ENCODE measurements around the gene FAM124A. TPM values are rescaled to one million over a fixed set of nuclear protein-coding genes. Genes with fewer than 3 reads are reported as not detected.

FAM124A gene
- total and polyA plus RNA-seq, 2 donors (not counting 3 experiments of a cell fraction or from before 2014, with no cell fraction given) = 3.8 to 9.9 TPM

- Histone ChIP-seq H4K20me1 (replicated peaks; ENCODE audit: control insufficient read depth, extremely low read depth, insufficient read depth, low read length) (no peaks in the 10 kb centered on the region), H3K27me3 (ENCODE audit: control insufficient read depth in 2 of 2, insufficient read depth in 2 of 2, low read length in 2 of 2) (no peaks in the 10 kb centered on the region), H3K36me3 (ENCODE audit: control insufficient read depth in 2 of 2, extremely low read depth in 1 of 2, insufficient read depth in 2 of 2, low read length in 2 of 2) (peaks cover 0 to 3% of the 10 kb centered on the region in 2 experiments), H3K9me3 (replicated peaks; ENCODE audit: control insufficient read depth, insufficient read depth, low read length) (no peaks in the 10 kb centered on the region), H2AFZ (ENCODE audit: low read depth, low read length) (no peak overlapping the region), H3K4me2 (ENCODE audit: insufficient read depth, low read length) (no peak overlapping the region), H3K79me2 (ENCODE audit: control insufficient read depth, insufficient read depth, low read length) (no peaks in the 10 kb centered on the region), H3K27ac (ENCODE audit: insufficient read depth, low read depth, low read length) (no peak overlapping the region), H3K4me1 (ENCODE audit: control insufficient read depth, extremely low read depth, insufficient read depth, low read length) (peaks cover 10% of the 10 kb centered on the region), H3K4me3 (replicated peaks in 1 of 3; ENCODE audit: insufficient read depth in 1 of 3, low read depth in 1 of 3, low read length in 3 of 3) (no peak overlapping the region), H3K9me1 (replicated peaks; ENCODE audit: control insufficient read depth, extremely low read depth, insufficient read depth, low read length) (no peaks in the 10 kb centered on the region), H3K9ac (replicated peaks; ENCODE audit: extremely low read depth, insufficient read depth, low read length) (no peak overlapping the region)
- TF ChIP-seq GATA2 (IDR thresholded peaks at IDR 0.05; ENCODE audit: insufficient read depth, insufficient read length, low read depth, low read length) (no peak), MAX (IDR thresholded peaks at IDR 0.05; ENCODE audit: insufficient read depth, insufficient read length) (no peak)
- CTCF ChIA-PET = interaction anchor here (1.2 to 2.5 kb wide), 2 partner anchors 8 to 10 kb away, joined by 3 to 9 read pairs; no protein-coding TSS in a partner anchor
- dilution Hi-C loops (cut with MboI; ENCODE audit: extremely low pct_ligation_motif_present, low sequenced_read_pairs) = no loop called here
- BruUV-seq (replicated peaks) = no TSS peak
- no peak for DNase-seq (ENCODE audit: low read depth, low spot score)
- POLR2A ChIA-PET = no interaction called here
- intact Hi-C loops (cut with micrococcal nuclease) = no loop called here
- no peak for FAIRE-seq
Measured at GRCh38 chr13:51277928-51278327, 55.7 kb downstream of the FAM124A start.

GRCh38 chr13:51278426-51279130 lies 56.4 kb downstream of the FAM124A start:
- H3K36me3 ChIP-seq (ENCODE audit: control insufficient read depth in 2 of 2, extremely low read depth in 1 of 2, insufficient read depth in 2 of 2, low read length in 2 of 2) = peaks cover 0 to 3% of the 10 kb centered on the region in 2 experiments
- intact Hi-C loops (cut with micrococcal nuclease) = no loop called here
- POLR2A ChIA-PET = no interaction called here
- H3K9me1 ChIP-seq (replicated peaks; ENCODE audit: control insufficient read depth, extremely low read depth, insufficient read depth, low read length) = no peaks in the 10 kb centered on the region
- H3K4me2 ChIP-seq (ENCODE audit: insufficient read depth, low read length) = no peak overlapping the region
- CTCF ChIA-PET = interaction anchor here (1.2 to 2.5 kb wide), 2 partner anchors 8 to 9 kb away, joined by 3 to 9 read pairs; no protein-coding TSS in a partner anchor
- H4K20me1 ChIP-seq (replicated peaks; ENCODE audit: control insufficient read depth, extremely low read depth, insufficient read depth, low read length) = no peaks in the 10 kb centered on the region
- DNase-seq (ENCODE audit: low read depth, low spot score) = no peak
- H3K9me3 ChIP-seq (replicated peaks; ENCODE audit: control insufficient read depth, insufficient read depth, low read length) = no peaks in the 10 kb centered on the region
- dilution Hi-C loops (cut with MboI; ENCODE audit: extremely low pct_ligation_motif_present, low sequenced_read_pairs) = no loop called here
- H3K4me1 ChIP-seq (ENCODE audit: control insufficient read depth, extremely low read depth, insufficient read depth, low read length) = peaks cover 10% of the 10 kb centered on the region
- no peak for FAIRE-seq
- no peaks in the 10 kb centered on the region for H3K79me2 ChIP-seq (ENCODE audit: control insufficient read depth, insufficient read depth, low read length)
- no peak overlapping the region for H2AFZ ChIP-seq (ENCODE audit: low read depth, low read length)
- BruUV-seq (replicated peaks) = no TSS peak
- no peak overlapping the region for H3K4me3 ChIP-seq (replicated peaks in 1 of 3; ENCODE audit: insufficient read depth in 1 of 3, low read depth in 1 of 3, low read length in 3 of 3)
- H3K27me3 ChIP-seq (ENCODE audit: control insufficient read depth in 2 of 2, insufficient read depth in 2 of 2, low read length in 2 of 2) = no peaks in the 10 kb centered on the region
- no peak overlapping the region for H3K27ac ChIP-seq (ENCODE audit: insufficient read depth, low read depth, low read length)
- TF ChIP-seq FOS (IDR thresholded peaks at IDR 0.05; ENCODE audit: borderline replicate concordance, insufficient read depth, low read length) = no peak
- no peak for TF ChIP-seq MYC (IDR thresholded peaks at IDR 0.05; ENCODE audit: low read depth, low read length)
- no peak for TF ChIP-seq POLR2A (IDR thresholded peaks at IDR 0.05; ENCODE audit: low read depth, low read length)
- no peak for TF ChIP-seq JUN (IDR thresholded peaks at IDR 0.05; ENCODE audit: borderline replicate concordance, insufficient read depth, insufficient read length, low read depth)
- TF ChIP-seq POLR2AphosphoS5 (IDR thresholded peaks at IDR 0.05; ENCODE audit: insufficient read depth, low read depth, low read length) = no peak
- TF ChIP-seq EZH2 (IDR thresholded peaks at IDR 0.05; ENCODE audit: borderline replicate concordance, low read depth, low read length, severe bottlenecking) = no peak
- TF ChIP-seq GATA2 (IDR thresholded peaks at IDR 0.05; ENCODE audit: insufficient read depth, insufficient read length, low read depth, low read length) = no peak
- TF ChIP-seq CTCF (IDR thresholded peaks at IDR 0.05; ENCODE audit: extremely low read depth in 1 of 2, insufficient read depth in 1 of 2, low read depth in 1 of 2, low read length in 2 of 2) = no peak
- TF ChIP-seq MAX (IDR thresholded peaks at IDR 0.05; ENCODE audit: insufficient read depth, insufficient read length) = no peak
- no peak overlapping the region for H3K9ac ChIP-seq (replicated peaks; ENCODE audit: extremely low read depth, insufficient read depth, low read length)

All from endothelial cell of umbilical vein (primary cell).